ENCODE results near the gene RNF220. TPM values are rescaled to one million over a fixed set of nuclear protein-coding genes. Genes with fewer than 3 reads are reported as not detected.

The RNF220 gene
- total and polyA plus RNA-seq, 2 of the 13 experiments (the other 11 are each of a cell fraction or from before 2014, with no cell fraction given) = 48.2 to 72.1 TPM

GRCh38 chr1:44674113-44675000 is 269.3 kb downstream of the RNF220 start, which contains the start of the genes ARMH1 and TMEM53 (continued):
- TF ChIP-seq ZNF546 (CRISPR knock-in tag; conservative IDR thresholded peaks at IDR 0.05) = no peak
- no peak for TF ChIP-seq HOXA9 (CRISPR knock-in tag; IDR thresholded peaks at IDR 0.05; ENCODE audit: borderline replicate concordance)
- 0 out of 2 replicates have a peak, but pooled peaks have one; percentile 44 for TF ChIP-seq ZFP37 (CRISPR knock-in tag; IDR thresholded peaks at IDR 0.05; ENCODE audit: borderline replicate concordance)
- TF ChIP-seq BRD4 (CRISPR knock-in tag; IDR thresholded peaks at IDR 0.05) = no peak
- TF ChIP-seq XRCC5 (optimal IDR thresholded peaks at IDR 0.05; ENCODE audit: low read length) = peak; percentile 53
- 0 out of 2 replicates have a peak, but pooled peaks have one; percentile 38 for TF ChIP-seq ZNF235 (CRISPR knock-in tag; IDR thresholded peaks at IDR 0.05; ENCODE audit: borderline replicate concordance)
- TF ChIP-seq, protein P1, sequence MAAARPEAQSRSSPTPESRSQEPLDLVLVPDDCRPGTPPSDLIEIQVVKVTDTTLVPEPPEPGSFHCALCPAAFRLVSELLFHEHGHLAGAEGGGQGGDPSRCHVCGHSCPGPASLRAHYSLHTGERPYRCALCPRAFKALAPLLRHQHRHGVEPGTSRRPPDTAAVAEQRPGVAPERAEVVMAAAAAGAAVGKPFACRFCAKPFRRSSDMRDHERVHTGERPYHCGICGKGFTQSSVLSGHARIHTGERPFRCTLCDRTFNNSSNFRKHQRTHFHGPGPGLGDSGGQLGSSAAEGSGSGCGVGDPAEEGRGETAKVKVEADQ (CRISPR knock-in tag; IDR thresholded peaks at IDR 0.05; ENCODE audit: borderline replicate concordance) = no peak; the same call in 1 of the 2 replicates
- TF ChIP-seq ZNF101 (CRISPR knock-in tag; IDR thresholded peaks at IDR 0.05; ENCODE audit: borderline replicate concordance, low read depth) = no peak
- TF ChIP-seq ATRX (CRISPR knock-in tag; IDR thresholded peaks at IDR 0.05; ENCODE audit: borderline replicate concordance) = no peak
- TF ChIP-seq ZNF552 (CRISPR knock-in tag; IDR thresholded peaks at IDR 0.05; ENCODE audit: borderline replicate concordance) = no peak
- no peak for TF ChIP-seq ZNF720 (CRISPR knock-in tag; IDR thresholded peaks at IDR 0.05)
- peak; percentile 52; the same call in 1 of the 2 replicates for TF ChIP-seq ZSCAN29 (CRISPR knock-in tag; conservative IDR thresholded peaks at IDR 0.05)
- no peak for TF ChIP-seq ZKSCAN5 (CRISPR knock-in tag; IDR thresholded peaks at IDR 0.05)
- TF ChIP-seq ZNF781 (CRISPR knock-in tag; IDR thresholded peaks at IDR 0.05; ENCODE audit: borderline replicate concordance, not compliant biosample characterization) = no peak
- peak; percentile 51; the same call in 1 of the 2 replicates for TF ChIP-seq ZNF788 (CRISPR knock-in tag; IDR thresholded peaks at IDR 0.05; ENCODE audit: borderline replicate concordance)
- TF ChIP-seq AKAP8 (CRISPR knock-in tag; IDR thresholded peaks at IDR 0.05) = no peak
- 0 out of 2 replicates have a peak, but pooled peaks have one; percentile 19 for TF ChIP-seq HOXD1 (CRISPR knock-in tag; IDR thresholded peaks at IDR 0.05)
- no peak for TF ChIP-seq ZNF274 (CRISPR knock-in tag; IDR thresholded peaks at IDR 0.05)
- TF ChIP-seq HMGA1 (CRISPR knock-in tag; conservative IDR thresholded peaks at IDR 0.05) = no peak
- no peak for TF ChIP-seq ZNF770 (CRISPR knock-in tag; IDR thresholded peaks at IDR 0.05)
- no peak for TF ChIP-seq ZKSCAN8 (CRISPR knock-in tag; IDR thresholded peaks at IDR 0.05; ENCODE audit: borderline replicate concordance)
- 0 out of 2 replicates have a peak, but pooled peaks have one; percentile 47 for TF ChIP-seq SMAD3 (CRISPR knock-in tag; IDR thresholded peaks at IDR 0.05)
- TF ChIP-seq MIXL1 (CRISPR knock-in tag; IDR thresholded peaks at IDR 0.05) = peak; percentile 27; the same call in 1 of the 2 replicates
- peak; percentile 73; the same call in 1 of the 2 replicates for TF ChIP-seq ZNF749 (CRISPR knock-in tag; IDR thresholded peaks at IDR 0.05; ENCODE audit: borderline replicate concordance)
- no peak for TF ChIP-seq GPBP1L1 (CRISPR knock-in tag; IDR thresholded peaks at IDR 0.05)
